DOHH2 (cell line): ENCODE results near the gene ASMTL.

Source experiments
- H3F3A ChIP-seq: fragments of 200-600 bp; sonication (generic), shearing (Covaris generic); 2 replicates; pipeline ENCODE4 v1.6.0; 2016; ENCODE audit warnings: antibody characterized with exemption, mild to moderate bottlenecking; ENCODE audit not compliant: control insufficient read depth, insufficient read depth
- H3K27ac ChIP-seq: fragments of 200-600 bp; sonication (generic); 2 replicates; pipeline ENCODE4 v1.5.1; 2014; ENCODE audit warnings: low read depth, mild to moderate bottlenecking, low read length, moderate library complexity
- H3K27me3 ChIP-seq: fragments of 200-600 bp; sonication (generic); 2 replicates; pipeline ENCODE4 v1.6.1; 2014; ENCODE audit warnings: mild to moderate bottlenecking, low read length, mixed read lengths; ENCODE audit not compliant: control insufficient read depth
- H3K36me3 ChIP-seq: fragments of 200-600 bp; sonication (generic); 2 replicates; pipeline ENCODE4 v1.6.1; 2014; ENCODE audit warnings: mild to moderate bottlenecking, low read length, moderate library complexity, mixed read lengths; ENCODE audit not compliant: control insufficient read depth
- H3K4me1 ChIP-seq: fragments of 200-600 bp; sonication (generic); 2 replicates; pipeline ENCODE4 v1.6.1; 2014; ENCODE audit warnings: mild to moderate bottlenecking, low read length, mixed read lengths; ENCODE audit not compliant: control insufficient read depth
- H3K4me2 ChIP-seq: fragments of 200-600 bp; sonication (generic); 2 replicates; pipeline ENCODE4 v1.6.0; 2014; ENCODE audit warnings: mild to moderate bottlenecking, low read length, moderate library complexity
- H3K4me3 ChIP-seq: fragments of 200-600 bp; sonication (generic); 2 replicates; pipeline ENCODE4 v1.5.1; 2014; ENCODE audit warnings: mild to moderate bottlenecking, low read length, mixed read lengths
- H3K79me2 ChIP-seq: fragments of 200-600 bp; sonication (generic); 2 replicates; pipeline ENCODE4 v1.6.1; 2014; ENCODE audit warnings: mild to moderate bottlenecking, low read length, mixed read lengths; ENCODE audit not compliant: control insufficient read depth
- H3K9me2 ChIP-seq: fragments of 200-600 bp; sonication (generic); replicated peaks from 2 replicates; pipeline ENCODE4 v1.6.1; 2014; ENCODE audit warnings: mild to moderate bottlenecking, low read length, mixed read lengths; ENCODE audit not compliant: control insufficient read depth
- H3K9me3 ChIP-seq: fragments of 200-600 bp; sonication (generic); 2 replicates; pipeline ENCODE4 v1.6.1; 2014; ENCODE audit warnings: antibody characterized with exemption, low read length, mixed read lengths; ENCODE audit not compliant: control insufficient read depth, insufficient read depth
- H4K20me1 ChIP-seq: fragments of 200-600 bp; sonication (generic); 2 replicates; pipeline ENCODE4 v1.6.0; 2014; ENCODE audit warnings: low read depth, mild to moderate bottlenecking, antibody characterized with exemption, low read length, moderate library complexity; ENCODE audit not compliant: control insufficient read depth, insufficient read depth
- EZH2phosphoT487 ChIP-seq: fragments of 200-600 bp; sonication (generic); IDR thresholded peaks from 2 replicates; pipeline ENCODE4 v1.6.1; 2017; ENCODE audit warnings: borderline replicate concordance, mild to moderate bottlenecking, antibody characterized with exemption, low read length, moderate library complexity, mixed read lengths
- TF ChIP-seq, protein P1 (sequence below): fragments of 200-600 bp; sonication (generic); IDR thresholded peaks from one replicate; pipeline ENCODE4 v1.5.1; 2014; ENCODE audit warnings: antibody characterized with exemption, mild to moderate bottlenecking, low read depth, low read length; ENCODE audit not compliant: poor library complexity, severe bottlenecking

ASMTL gene

DNA sequence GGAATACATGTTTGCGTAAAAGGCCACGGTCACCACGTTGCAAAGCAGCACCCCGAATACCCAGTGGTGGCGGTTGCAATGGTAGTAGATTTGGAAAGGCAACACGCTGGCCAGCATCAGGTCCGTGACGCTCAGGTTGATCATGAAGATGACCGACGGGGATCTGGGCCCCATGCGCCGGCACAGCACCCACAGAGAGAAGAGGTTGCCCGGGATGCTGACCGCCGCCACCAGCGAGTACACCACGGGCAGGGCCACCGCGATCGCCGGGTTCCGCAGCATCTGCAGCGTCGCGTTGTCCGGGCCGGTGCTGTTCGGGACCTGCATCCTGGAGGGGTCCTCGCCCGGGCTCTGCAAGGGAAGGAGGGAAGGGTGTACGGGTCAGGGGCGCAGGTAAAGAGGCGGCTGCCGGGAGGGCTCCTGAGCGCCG lies 13.5 kb upstream of the ASMTL start:
- no peaks in the 10 kb centered on the region for H3K27me3 ChIP-seq
- H3F3A ChIP-seq: peaks cover 59% of the 10 kb centered on the region
- no peak for TF ChIP-seq EZH2phosphoT487
- TF ChIP-seq, protein P1, sequence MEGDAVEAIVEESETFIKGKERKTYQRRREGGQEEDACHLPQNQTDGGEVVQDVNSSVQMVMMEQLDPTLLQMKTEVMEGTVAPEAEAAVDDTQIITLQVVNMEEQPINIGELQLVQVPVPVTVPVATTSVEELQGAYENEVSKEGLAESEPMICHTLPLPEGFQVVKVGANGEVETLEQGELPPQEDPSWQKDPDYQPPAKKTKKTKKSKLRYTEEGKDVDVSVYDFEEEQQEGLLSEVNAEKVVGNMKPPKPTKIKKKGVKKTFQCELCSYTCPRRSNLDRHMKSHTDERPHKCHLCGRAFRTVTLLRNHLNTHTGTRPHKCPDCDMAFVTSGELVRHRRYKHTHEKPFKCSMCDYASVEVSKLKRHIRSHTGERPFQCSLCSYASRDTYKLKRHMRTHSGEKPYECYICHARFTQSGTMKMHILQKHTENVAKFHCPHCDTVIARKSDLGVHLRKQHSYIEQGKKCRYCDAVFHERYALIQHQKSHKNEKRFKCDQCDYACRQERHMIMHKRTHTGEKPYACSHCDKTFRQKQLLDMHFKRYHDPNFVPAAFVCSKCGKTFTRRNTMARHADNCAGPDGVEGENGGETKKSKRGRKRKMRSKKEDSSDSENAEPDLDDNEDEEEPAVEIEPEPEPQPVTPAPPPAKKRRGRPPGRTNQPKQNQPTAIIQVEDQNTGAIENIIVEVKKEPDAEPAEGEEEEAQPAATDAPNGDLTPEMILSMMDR: no peak
- peaks cover 21% of the 10 kb centered on the region for H4K20me1 ChIP-seq
- H3K36me3 ChIP-seq: peaks cover 76% of the 10 kb centered on the region
- H3K4me2 ChIP-seq: no peak overlapping the region
- H3K4me3 ChIP-seq: no peak overlapping the region
- H3K9me3 ChIP-seq: no peaks in the 10 kb centered on the region
- no peaks in the 10 kb centered on the region for H3K9me2 ChIP-seq
- H3K79me2 ChIP-seq: peaks cover 63% of the 10 kb centered on the region
- peaks cover 77% of the 10 kb centered on the region for H3K4me1 ChIP-seq
- H3K27ac ChIP-seq: no peak overlapping the region

DNA sequence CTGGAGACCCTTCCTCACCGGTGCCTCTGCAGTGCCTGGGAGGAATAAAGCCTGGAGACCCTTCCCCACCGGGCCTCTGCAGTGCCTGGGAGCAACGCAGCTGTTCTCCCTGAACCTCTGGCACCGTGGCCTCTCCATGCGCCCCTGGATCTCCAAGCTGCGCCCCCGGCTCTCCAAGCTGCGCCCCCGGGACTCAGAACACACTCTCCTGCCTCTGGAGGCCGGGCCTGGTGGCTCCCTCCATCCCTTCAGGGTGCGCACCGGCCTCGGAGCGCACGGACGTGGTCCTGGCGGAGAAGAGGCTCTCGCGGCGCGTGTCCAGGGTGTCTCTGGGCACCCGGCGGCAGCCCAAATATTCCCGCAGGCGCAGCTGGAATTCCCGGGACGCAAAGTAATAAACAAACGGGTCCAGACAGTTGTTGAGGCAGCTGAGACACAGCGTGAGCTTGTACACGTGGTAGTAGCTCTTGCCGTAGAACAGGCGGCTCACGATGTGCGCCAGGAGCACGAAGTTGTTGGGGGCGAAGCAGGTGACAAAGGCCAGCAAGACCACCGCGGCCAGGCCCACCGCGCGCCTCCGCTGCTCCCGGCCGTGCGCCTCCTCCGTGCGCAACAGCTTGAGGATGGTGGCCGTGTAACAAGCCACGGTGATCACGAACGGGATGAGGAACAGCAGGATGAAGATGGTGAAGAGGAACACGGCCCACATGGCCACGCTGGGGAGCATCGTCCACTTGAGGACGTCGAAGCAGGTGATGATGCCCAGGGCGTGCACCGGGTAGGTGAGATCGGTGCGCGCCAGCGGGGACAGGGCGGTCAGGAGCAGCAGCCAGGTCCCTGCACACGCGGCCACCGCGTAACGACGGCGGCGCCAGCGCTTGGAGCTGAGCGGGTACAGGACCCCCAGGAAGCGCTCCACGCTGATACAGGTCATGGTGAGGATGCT lies 12.8 kb upstream of the ASMTL start:
- Histone ChIP-seq H3K27ac (no peak overlapping the region), H3K9me2 (no peaks in the 10 kb centered on the region), H4K20me1 (peaks cover 21% of the 10 kb centered on the region), H3K4me2 (no peak overlapping the region), H3K36me3 (peaks cover 73% of the 10 kb centered on the region), H3K27me3 (no peaks in the 10 kb centered on the region), H3K79me2 (peaks cover 57% of the 10 kb centered on the region), H3K4me1 (peaks cover 70% of the 10 kb centered on the region), H3K9me3 (no peaks in the 10 kb centered on the region), H3K4me3 (no peak overlapping the region), H3F3A (peaks cover 55% of the 10 kb centered on the region)
- TF ChIP-seq EZH2phosphoT487: no peak
- TF ChIP-seq, protein P1: no peak

DNA sequence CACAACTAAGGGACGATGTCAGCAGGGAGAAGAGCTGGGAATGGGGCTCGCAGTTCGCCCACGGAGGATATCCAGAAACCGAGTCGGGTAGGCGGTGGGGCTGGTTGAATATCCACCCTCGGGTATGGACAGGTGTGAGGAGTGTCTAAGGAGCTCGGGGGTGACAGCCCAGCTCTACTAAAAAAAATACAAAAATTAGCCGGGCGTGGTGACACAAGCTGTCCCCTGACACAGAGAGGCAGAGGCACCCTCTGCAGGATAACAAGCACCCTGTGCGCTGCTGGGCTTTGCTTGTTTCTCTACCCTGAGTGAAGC lies 12.2 kb upstream of the ASMTL start:
- Histone ChIP-seq H4K20me1 (peaks cover 21% of the 10 kb centered on the region), H3K27ac (no peak overlapping the region), H3K4me2 (no peak overlapping the region), H3K36me3 (peaks cover 67% of the 10 kb centered on the region), H3K4me3 (no peak overlapping the region), H3K9me2 (no peaks in the 10 kb centered on the region), H3F3A (peaks cover 49% of the 10 kb centered on the region), H3K27me3 (no peaks in the 10 kb centered on the region), H3K79me2 (peaks cover 51% of the 10 kb centered on the region), H3K4me1 (peaks cover 64% of the 10 kb centered on the region), H3K9me3 (no peaks in the 10 kb centered on the region)
- no peak for TF ChIP-seq EZH2phosphoT487
- TF ChIP-seq, protein P1: no peak
